ENCODE data around the gene CLEC10A. TPM values are rescaled to one million over a fixed set of nuclear protein-coding genes. Genes with fewer than 3 reads are reported as not detected.

CLEC10A gene
- total RNA-seq, 1 donor from 2014 or later, result not detected

GRCh38 chr17:7039832-7040231 lies 40.2 kb downstream of the CLEC10A start:
- no peak overlapping the region for H3K9ac ChIP-seq (ENCODE audit: low read length)
- H3K36me3 ChIP-seq (ENCODE audit: insufficient read depth, low read length), result no peaks in the 10 kb centered on the region
- no peaks in the 10 kb centered on the region for H3K79me2 ChIP-seq (ENCODE audit: insufficient read depth, low read length)
- Mint-ChIP-seq H3K4me1 (ENCODE audit: low read depth, unreplicated experiment) (peaks cover 7% of the 10 kb centered on the region), H3K27ac (ENCODE audit: unreplicated experiment) (no peak overlapping the region), H3K4me3 (ENCODE audit: unreplicated experiment) (no peak overlapping the region), H3K27me3 (ENCODE audit: low read depth, unreplicated experiment) (peaks cover 23% of the 10 kb centered on the region), H3K36me3 (ENCODE audit: low read depth, unreplicated experiment) (peaks cover 5% of the 10 kb centered on the region), H3K9me3 (ENCODE audit: unreplicated experiment) (no peaks in the 10 kb centered on the region)
- peaks cover 19% of the 10 kb centered on the region for H3K27me3 ChIP-seq (ENCODE audit: insufficient read depth, low read length)
- no peak overlapping the region for H3K4me3 ChIP-seq (ENCODE audit: insufficient read depth, low read depth, low read length)
- H3K9me3 ChIP-seq (ENCODE audit: insufficient read depth, low read depth, low read length), result peaks cover 3% of the 10 kb centered on the region
- no peak for DNase-seq (ENCODE audit: low read depth)
- peaks cover 27% of the 10 kb centered on the region for H3K4me1 ChIP-seq (ENCODE audit: insufficient read depth, low read length)
- no peak overlapping the region for H3K27ac ChIP-seq (ENCODE audit: low read depth, low read length)
- FAIRE-seq, result no peak
- no peak overlapping the region for H3K4me2 ChIP-seq (ENCODE audit: low read length)
- TF ChIP-seq, protein P1, sequence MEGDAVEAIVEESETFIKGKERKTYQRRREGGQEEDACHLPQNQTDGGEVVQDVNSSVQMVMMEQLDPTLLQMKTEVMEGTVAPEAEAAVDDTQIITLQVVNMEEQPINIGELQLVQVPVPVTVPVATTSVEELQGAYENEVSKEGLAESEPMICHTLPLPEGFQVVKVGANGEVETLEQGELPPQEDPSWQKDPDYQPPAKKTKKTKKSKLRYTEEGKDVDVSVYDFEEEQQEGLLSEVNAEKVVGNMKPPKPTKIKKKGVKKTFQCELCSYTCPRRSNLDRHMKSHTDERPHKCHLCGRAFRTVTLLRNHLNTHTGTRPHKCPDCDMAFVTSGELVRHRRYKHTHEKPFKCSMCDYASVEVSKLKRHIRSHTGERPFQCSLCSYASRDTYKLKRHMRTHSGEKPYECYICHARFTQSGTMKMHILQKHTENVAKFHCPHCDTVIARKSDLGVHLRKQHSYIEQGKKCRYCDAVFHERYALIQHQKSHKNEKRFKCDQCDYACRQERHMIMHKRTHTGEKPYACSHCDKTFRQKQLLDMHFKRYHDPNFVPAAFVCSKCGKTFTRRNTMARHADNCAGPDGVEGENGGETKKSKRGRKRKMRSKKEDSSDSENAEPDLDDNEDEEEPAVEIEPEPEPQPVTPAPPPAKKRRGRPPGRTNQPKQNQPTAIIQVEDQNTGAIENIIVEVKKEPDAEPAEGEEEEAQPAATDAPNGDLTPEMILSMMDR (IDR thresholded peaks at IDR 0.05; ENCODE audit: insufficient read depth, low read depth, low read length), result no peak
- TF ChIP-seq EZH2 (IDR thresholded peaks at IDR 0.05; ENCODE audit: insufficient read depth, low read length), result no peak
- H4K20me1 ChIP-seq (ENCODE audit: insufficient read depth, low read length), result no peaks in the 10 kb centered on the region
- H2AFZ ChIP-seq (ENCODE audit: low read depth, low read length), result no peak overlapping the region

DNA sequence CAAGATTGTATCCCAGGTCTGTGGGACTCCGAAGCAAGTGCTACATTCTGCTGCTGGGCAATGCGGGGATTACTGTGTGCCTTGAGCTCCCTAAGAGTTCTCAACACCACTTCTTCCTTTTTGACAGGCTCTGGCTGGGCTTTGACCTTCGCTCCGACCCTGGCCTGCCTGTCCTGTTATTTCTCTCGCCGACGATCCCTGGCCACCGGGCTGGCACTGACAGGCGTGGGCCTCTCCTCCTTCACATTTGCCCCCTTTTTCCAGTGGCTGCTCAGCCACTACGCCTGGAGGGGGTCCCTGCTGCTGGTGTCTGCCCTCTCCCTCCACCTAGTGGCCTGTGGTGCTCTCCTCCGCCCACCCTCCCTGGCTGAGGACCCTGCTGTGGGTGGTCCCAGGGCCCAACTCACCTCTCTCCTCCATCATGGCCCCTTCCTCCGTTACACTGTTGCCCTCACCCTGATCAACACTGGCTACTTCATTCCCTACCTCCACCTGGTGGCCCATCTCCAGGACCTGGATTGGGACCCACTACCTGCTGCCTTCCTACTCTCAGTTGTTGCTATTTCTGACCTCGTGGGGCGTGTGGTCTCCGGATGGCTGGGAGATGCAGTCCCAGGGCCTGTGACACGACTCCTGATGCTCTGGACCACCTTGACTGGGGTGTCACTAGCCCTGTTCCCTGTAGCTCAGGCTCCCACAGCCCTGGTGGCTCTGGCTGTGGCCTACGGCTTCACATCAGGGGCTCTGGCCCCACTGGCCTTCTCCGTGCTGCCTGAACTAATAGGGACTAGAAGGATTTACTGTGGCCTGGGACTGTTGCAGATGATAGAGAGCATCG lies 41.8 kb downstream of the CLEC10A start:
- Histone ChIP-seq H4K20me1 (ENCODE audit: insufficient read depth, low read length) (no peaks in the 10 kb centered on the region), H3K4me1 (ENCODE audit: insufficient read depth, low read length) (peaks cover 17% of the 10 kb centered on the region), H3K27ac (ENCODE audit: low read depth, low read length) (no peak overlapping the region), H3K27me3 (ENCODE audit: insufficient read depth, low read length) (peaks cover 11% of the 10 kb centered on the region), H2AFZ (ENCODE audit: low read depth, low read length) (no peak overlapping the region), H3K9ac (ENCODE audit: low read length) (no peak overlapping the region), H3K79me2 (ENCODE audit: insufficient read depth, low read length) (no peaks in the 10 kb centered on the region), H3K9me3 (ENCODE audit: insufficient read depth, low read depth, low read length) (no peaks in the 10 kb centered on the region), H3K4me3 (ENCODE audit: insufficient read depth, low read depth, low read length) (no peak overlapping the region), H3K4me2 (ENCODE audit: low read length) (no peak overlapping the region), H3K36me3 (ENCODE audit: insufficient read depth, low read length) (no peaks in the 10 kb centered on the region)
- H3K27me3 Mint-ChIP-seq (ENCODE audit: low read depth, unreplicated experiment), result peaks cover 16% of the 10 kb centered on the region
- no peak overlapping the region for H3K27ac Mint-ChIP-seq (ENCODE audit: unreplicated experiment)
- DNase-seq (ENCODE audit: low read depth) (no peak), FAIRE-seq (no peak)
- peaks cover 5% of the 10 kb centered on the region for H3K36me3 Mint-ChIP-seq (ENCODE audit: low read depth, unreplicated experiment)
- peak overlapping the region; percentile 27 for H3K4me3 Mint-ChIP-seq (ENCODE audit: unreplicated experiment)
- no peaks in the 10 kb centered on the region for H3K9me3 Mint-ChIP-seq (ENCODE audit: unreplicated experiment)
- TF ChIP-seq, protein P1 (IDR thresholded peaks at IDR 0.05; ENCODE audit: insufficient read depth, low read depth, low read length), result no peak
- peaks cover 7% of the 10 kb centered on the region for H3K4me1 Mint-ChIP-seq (ENCODE audit: low read depth, unreplicated experiment)
